Stimulated activated CD4-positive, alpha-beta T cell treated with anti-CD3 and anti-CD28 coated beads, Interleukin-15, amount 100 ng/mL, for 48 hours (primary cell): ENCODE results near the gene ASAP2.

Experiments
- DNase-seq, 2 donors: peaks; one replicate each; pipeline ENCODE4 v3.0.0-alpha.2; 2020; ENCODE audit warnings: low read depth in 2 of 2

Gene ASAP2

DNA sequence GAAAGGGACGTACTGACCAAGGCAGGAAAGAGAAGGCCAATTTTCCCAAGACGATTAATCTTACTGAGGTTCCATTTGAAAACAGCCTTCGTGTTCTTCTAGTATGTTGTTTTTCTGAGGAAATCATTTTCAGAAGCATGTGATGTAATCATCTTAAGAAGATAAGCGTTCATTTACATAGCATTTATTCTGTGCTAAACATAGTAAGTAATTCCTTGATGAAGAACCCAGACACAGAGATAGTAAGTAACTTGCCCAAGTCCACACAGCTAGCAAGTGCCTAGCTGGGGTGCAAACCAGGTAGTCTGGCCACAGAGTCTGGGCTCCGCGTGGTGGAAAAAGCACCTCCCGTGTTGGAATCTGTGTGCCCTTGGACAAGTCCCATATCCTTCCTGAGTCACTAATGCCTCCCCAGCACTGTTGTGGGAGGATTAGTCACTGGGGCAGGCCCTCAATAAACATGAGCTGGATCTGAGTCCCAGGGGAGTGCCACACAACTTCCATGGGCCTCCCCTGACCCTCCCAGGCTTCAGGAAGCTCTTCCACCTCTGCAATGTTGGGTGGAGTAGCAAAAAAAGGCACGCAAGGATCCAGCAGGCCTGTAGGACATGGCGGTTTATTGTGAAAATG lies 26.9 kb upstream of the ASAP2 start:
- DNase-seq = no peak

GRCh38 chr2:9184361-9184760 lies 22.3 kb upstream of the ASAP2 start:
- DNase-seq = no peak

GRCh38 chr2:9187620-9188214 lies 18.9 kb upstream of the ASAP2 start:
- DNase-seq = no peak

GRCh38 chr2:9188823-9189222 lies 17.8 kb upstream of the ASAP2 start:
- no peak for DNase-seq

DNA sequence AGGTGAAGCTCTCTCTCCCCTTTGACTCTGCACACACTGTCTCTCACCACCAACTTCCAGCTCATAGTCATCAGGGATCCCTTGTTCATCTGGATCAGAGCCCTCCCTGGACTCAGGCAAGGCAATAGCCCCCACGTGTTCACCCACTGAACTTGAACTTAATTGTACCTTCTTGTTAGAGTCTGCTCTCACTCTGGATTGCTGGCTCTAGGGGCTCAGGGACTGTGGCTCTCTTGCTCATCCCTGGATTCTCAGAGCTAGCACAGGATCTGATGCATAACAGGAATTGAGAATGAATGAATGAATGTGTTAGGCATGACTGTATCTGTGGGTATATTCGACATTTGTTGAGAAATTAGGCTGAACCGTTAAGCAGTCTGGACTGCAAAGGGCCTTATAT lies 16.7 kb upstream of the ASAP2 start:
- no peak for DNase-seq

DNA sequence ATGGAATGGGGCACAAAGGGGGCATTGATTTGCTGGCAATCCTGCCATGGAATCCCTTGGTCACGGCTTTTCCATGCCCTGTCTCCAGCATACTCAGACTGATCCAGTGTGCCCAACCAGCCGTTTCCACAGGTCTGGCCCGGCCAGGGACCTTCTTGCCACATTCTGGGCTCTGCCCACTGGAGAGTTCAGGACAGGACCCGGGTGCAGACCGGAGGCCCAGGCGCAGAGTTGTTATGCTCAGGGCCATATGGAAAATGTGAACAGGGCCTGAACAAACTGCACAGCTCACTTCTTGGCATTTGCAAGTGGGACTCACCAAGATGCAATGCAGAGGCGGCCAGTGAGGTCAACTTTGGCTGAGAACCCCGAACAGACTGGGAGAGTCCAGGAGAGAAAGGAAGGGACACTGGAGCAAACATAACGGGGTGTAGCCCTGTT lies 15.6 kb upstream of the ASAP2 start:
- DNase-seq = no peak

- DNase-seq = no peak
Observed at GRCh38 chr2:9192712-9193111, 13.9 kb upstream of the ASAP2 start.

DNA sequence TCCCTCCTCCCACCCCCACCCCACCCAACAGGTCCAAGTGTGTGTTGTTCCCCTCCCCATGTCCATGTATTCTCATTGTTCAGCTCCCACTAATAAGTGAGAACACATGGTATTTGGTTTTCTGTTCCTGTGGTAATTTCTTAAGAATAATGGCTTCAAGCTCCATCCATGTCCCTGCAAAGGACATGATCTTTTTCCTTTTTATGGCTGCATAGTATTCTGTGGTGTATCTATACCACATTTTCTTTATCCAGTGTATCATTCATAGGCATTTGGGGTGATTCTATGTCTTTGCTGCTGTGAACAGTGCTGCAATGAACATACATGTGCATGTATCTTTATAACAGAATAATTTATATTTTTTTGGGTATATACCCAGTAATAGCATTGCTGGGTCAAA lies 12.3 kb upstream of the ASAP2 start:
- no peak for DNase-seq

DNA sequence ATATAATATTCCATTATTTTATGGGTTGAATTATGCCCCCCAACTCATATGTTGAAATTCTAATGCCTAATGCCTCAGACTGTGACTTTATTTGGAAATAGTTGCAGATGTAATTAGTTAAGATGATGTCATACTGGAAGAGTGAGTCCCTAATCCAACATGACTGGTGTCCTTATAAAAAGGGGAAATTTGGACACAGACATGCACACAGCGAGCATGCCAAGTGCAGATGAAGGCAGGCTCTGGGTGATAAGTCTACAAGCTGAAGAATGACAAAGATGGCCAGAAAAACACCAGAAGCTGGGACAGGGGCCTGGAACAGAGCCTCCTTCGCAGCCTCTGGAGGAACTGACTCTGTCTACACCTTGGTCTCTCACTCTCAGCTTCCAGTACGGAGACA lies 10.0 kb upstream of the ASAP2 start:
- no peak for DNase-seq

- DNase-seq = no peak
Observed at GRCh38 chr2:9197916-9198315, 8.7 kb upstream of the ASAP2 start.

DNA sequence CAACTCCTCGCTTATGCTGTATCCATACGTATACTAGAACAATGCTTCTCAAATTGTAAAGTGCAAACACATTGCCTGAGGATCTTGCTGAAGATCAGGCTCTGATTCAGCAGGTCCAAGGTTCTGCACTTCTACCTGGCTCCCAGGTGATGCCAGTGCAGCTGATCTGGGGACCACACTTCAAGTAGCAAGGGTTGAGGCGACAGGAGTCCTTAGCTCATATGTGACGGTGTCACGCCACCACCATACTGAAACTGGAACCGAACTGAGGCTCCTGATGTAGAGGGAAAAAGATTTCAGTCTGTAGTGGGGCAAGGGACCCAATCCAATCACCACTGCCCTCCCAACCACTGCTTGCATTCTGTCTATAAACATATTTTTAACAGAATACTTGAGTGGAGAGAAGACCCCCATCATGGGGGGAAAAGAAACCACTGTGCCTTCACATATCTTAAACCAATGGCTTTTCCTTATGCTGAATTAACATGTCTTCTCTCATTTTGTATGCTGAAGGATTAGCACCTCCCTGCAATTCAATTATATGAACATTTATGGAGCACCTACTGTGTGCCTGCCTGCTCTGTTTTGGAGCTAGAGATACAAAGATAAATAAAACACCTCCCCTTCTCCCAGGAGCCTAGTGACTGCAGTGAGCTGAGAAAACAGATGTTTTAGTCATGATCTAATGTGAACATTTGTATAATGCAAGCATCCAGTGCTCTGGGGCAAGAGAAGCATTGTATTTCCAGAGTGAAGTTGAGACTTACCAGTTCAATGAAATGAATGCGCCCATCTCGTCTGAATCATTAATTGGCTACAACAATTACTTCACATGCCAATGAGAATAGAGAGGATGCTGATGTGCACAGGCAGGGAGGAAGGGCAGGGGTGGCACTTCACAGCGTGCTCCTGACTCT lies 6.6 kb upstream of the ASAP2 start:
- DNase-seq = no peak

GRCh38 chr2:9200633-9201015 lies 6.0 kb upstream of the ASAP2 start:
- no peak for DNase-seq

GRCh38 chr2:9201185-9201891 lies 5.3 kb upstream of the ASAP2 start:
- DNase-seq = no peak

DNA sequence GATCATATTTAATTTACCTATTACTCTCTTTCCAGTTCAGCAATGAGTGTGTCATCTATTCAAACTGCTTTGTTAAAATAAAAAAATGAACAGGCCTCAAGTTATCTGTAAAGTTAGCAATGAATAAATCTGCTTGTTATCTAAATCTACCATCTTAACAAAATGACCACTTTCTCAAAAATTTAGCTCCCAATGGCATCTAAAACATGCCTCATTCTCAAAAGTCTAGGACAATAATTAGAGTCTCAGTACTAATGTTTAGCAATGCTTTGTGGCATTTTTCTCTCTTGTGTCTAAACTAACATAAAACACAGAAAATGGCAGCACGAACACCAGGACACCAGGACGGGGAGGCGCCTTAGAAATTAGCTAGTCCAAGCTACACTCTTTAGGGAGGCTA lies 3.6 kb upstream of the ASAP2 start:
- DNase-seq = no peak

- no peak for DNase-seq
Observed at GRCh38 chr2:9203876-9204275, 2.7 kb upstream of the ASAP2 start.

GRCh38 chr2:9204939-9205338 lies 1.7 kb upstream of the ASAP2 start:
- no peak for DNase-seq

GRCh38 chr2:9205486-9205885 lies 1.1 kb upstream of the ASAP2 start:
- no peak for DNase-seq

GRCh38 chr2:9206991-9207640 lies 504 bp downstream of the ASAP2 start:
- DNase-seq = no peak

DNA sequence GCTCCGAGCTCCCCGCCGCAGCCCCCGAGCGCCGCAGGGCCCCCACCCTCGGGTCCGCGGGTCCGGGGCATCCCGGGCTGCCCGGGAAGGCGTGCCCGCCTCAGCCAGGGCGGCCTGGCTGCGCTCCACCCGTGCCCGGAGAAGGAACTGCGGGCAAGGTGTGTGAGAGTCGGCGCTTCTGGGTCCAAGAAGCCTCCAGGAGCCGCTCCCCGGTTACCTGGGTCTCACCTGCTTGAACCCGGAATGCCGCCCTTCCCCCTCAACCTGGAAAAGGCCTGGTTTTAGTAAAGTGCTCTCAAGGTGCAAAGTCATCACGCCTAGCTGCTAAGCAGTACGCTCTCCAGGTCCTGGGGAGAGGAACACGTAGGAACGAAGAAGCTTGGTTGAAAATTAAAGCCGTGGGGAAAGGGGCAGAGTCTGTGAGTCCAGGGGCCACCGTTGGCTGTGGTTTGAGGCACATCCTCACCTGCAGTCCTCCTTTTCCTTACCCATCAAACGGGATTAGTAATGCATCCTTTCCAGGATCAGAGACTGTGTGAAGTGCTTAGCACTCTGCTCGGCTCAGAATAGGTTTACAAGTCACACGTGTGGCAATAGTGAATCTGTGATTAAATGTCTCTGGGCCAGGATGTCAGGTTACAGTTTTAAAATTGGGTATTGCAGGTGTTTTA lies 1.2 kb downstream of the ASAP2 start:
- no peak for DNase-seq

GRCh38 chr2:9208875-9209274 lies 2.3 kb downstream of the ASAP2 start:
- no peak for DNase-seq

GRCh38 chr2:9210030-9210429 lies 3.4 kb downstream of the ASAP2 start:
- DNase-seq = no peak
